CD4-positive, alpha-beta T cell (primary cell): ENCODE measurements around the gene RAB7A. TPM values are rescaled to one million over a fixed set of nuclear protein-coding genes. Genes with fewer than 3 reads are reported as not detected.

Experiments used
- ATAC-seq: fragments of 200-7000 bp; cut with Tn5 transposase; one replicate; pipeline ENCODE4 v1.10.0; 2022; ENCODE audit warnings: mild to moderate bottlenecking; ENCODE audit not compliant: poor library complexity
- CTCF ChIA-PET: fragments of 350-600 bp; sonication (Branson Sonifier 250); formaldehyde crosslinking; loops from one replicate; lab custom pipeline; 2021; ENCODE audit warnings: antibody characterized with exemption, inconsistent platforms; lab: Charles Lee
- POLR2A ChIA-PET: fragments of 350-600 bp; sonication (Branson Sonifier 250); formaldehyde crosslinking; loops from one replicate; lab custom pipeline; 2021; ENCODE audit warnings: antibody characterized with exemption, inconsistent platforms; lab: Charles Lee
- DNase-seq, 14 experiments: peaks; one replicate each; pipeline ENCODE4 v3.0.0-alpha.2; 2013 to 2020; ENCODE audit warnings: mixed read lengths in 2 of 14
- H3K27ac ChIP-seq, 2 donors: one replicate each; pipeline versions ENCODE4 v1.5.1 to v1.7.0; 2013; ENCODE audit warnings: low read length in 2 of 2, low read depth in 1 of 2, mild to moderate bottlenecking in 1 of 2
- H3K27me3 ChIP-seq, 2 experiments: 1 replicate in 1 of 2; 2 replicates in 1 of 2; pipeline versions ENCODE4 v1.6.1 to v1.7.0; 2013; ENCODE audit warnings: low read length in 2 of 2, control low read depth in 1 of 2, mild to moderate bottlenecking in 1 of 2, moderate library complexity in 1 of 2; ENCODE audit not compliant: insufficient read depth in 2 of 2, control insufficient read depth in 1 of 2
- H3K36me3 ChIP-seq: one replicate; pipeline ENCODE4 v1.6.1; 2013; ENCODE audit warnings: low read length, control low read depth; ENCODE audit not compliant: insufficient read depth
- H3K4me1 ChIP-seq: one replicate; pipeline ENCODE4 v1.6.1; 2013; ENCODE audit warnings: low read length, control low read depth; ENCODE audit not compliant: insufficient read depth
- H3K4me3 ChIP-seq: one replicate; pipeline ENCODE4 v1.5.1; 2013; ENCODE audit warnings: mild to moderate bottlenecking, low read length, moderate library complexity
- H3K9me3 ChIP-seq, 2 experiments: 1 replicate in 1 of 2; 2 replicates in 1 of 2; pipeline versions ENCODE4 v1.6.1 to v1.7.0; 2013; ENCODE audit warnings: low read length in 2 of 2, mild to moderate bottlenecking in 2 of 2, control low read depth in 1 of 2, moderate library complexity in 1 of 2; ENCODE audit not compliant: control insufficient read depth in 1 of 2, insufficient read depth in 1 of 2
- H3K27ac Mint-ChIP-seq: one replicate; pipeline ENCODE4 v1.8.0; 2020; ENCODE audit warnings: mixed read lengths
- H3K27me3 Mint-ChIP-seq: one replicate; pipeline ENCODE4 v1.8.0; 2021; ENCODE audit warnings: mixed read lengths
- H3K36me3 Mint-ChIP-seq: one replicate; pipeline ENCODE4 v1.8.0; 2021; ENCODE audit warnings: low read depth, mixed read lengths
- H3K4me1 Mint-ChIP-seq: one replicate; pipeline ENCODE4 v1.8.0; 2021; ENCODE audit warnings: low read depth, mixed read lengths
- H3K4me3 Mint-ChIP-seq: one replicate; pipeline ENCODE4 v1.8.0; 2020; ENCODE audit warnings: mild to moderate bottlenecking, mixed read lengths
- H3K9me3 Mint-ChIP-seq: one replicate; pipeline ENCODE4 v1.8.0; 2020; ENCODE audit warnings: mixed read lengths
- intact Hi-C, 2 experiments: fragments of 100-400 bp; cut with DNase I in 1 of 2; cut with micrococcal nuclease in 1 of 2; formaldehyde crosslinking; loops; one replicate each; pipeline versions ENCODE4 v1.15.1 to v1.9.0; 2023 to 2025; cut with DNase I, micrococcal nuclease
- total RNA-seq, 174 experiments: library from RNA in 2 of 174; stranded (reverse) in 2 of 174; gene quantifications; one replicate each; pipeline ENCODE4 v1.2.3 and lab custom pipeline; 2021 to 2026
- TF ChIP-seq, protein P1 (sequence below): fragments of 200-600 bp; IDR thresholded peaks from one replicate; pipeline ENCODE4 v1.8.0; 2022; ENCODE audit warnings: antibody characterized with exemption, mild to moderate bottlenecking

Gene RAB7A
- total RNA-seq, 2 experiments from 2014 or later: 113 to 121 TPM

DNA sequence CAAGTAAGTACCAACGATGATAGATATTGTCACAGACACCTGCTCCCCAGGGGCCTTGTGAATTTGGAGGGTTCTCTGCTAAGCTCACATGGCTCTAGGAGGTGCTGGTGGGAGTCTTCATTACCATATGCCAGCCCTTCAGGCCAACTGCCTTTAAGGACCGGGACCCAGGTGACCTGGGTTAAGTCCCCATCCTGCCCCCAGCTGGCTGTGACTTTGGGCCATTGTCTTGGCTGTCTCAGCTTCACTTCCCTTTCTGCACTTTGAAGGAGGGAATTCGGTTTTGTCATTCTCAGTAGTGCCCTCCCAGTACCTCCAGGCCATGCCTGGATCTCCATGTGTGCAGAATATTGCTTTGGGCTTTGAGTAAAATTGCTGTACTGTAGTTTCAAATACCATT lies 80.6 kb downstream of the RAB7A start:
- Histone ChIP-seq H3K9me3 (no peaks in the 10 kb centered on the region), H3K27me3 (no peaks in the 10 kb centered on the region), H3K4me1 (peaks cover 38% of the 10 kb centered on the region), H3K4me3 (no peak overlapping the region), H3K36me3 (peaks cover 53% of the 10 kb centered on the region), H3K27ac (peak overlapping the region; percentile 23 to 86)
- TF ChIP-seq, protein P1, sequence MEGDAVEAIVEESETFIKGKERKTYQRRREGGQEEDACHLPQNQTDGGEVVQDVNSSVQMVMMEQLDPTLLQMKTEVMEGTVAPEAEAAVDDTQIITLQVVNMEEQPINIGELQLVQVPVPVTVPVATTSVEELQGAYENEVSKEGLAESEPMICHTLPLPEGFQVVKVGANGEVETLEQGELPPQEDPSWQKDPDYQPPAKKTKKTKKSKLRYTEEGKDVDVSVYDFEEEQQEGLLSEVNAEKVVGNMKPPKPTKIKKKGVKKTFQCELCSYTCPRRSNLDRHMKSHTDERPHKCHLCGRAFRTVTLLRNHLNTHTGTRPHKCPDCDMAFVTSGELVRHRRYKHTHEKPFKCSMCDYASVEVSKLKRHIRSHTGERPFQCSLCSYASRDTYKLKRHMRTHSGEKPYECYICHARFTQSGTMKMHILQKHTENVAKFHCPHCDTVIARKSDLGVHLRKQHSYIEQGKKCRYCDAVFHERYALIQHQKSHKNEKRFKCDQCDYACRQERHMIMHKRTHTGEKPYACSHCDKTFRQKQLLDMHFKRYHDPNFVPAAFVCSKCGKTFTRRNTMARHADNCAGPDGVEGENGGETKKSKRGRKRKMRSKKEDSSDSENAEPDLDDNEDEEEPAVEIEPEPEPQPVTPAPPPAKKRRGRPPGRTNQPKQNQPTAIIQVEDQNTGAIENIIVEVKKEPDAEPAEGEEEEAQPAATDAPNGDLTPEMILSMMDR: no peak
- H3K4me3 Mint-ChIP-seq: no peak overlapping the region
- DNase-seq (peak in 1 of 14 experiments; percentile 31), ATAC-seq (no peak)
- no peaks in the 10 kb centered on the region for H3K9me3 Mint-ChIP-seq
- ChIA-PET CTCF (interaction anchor here (1.1 kb wide), 1 partner anchor 12 kb away, joined by 3 read pairs; no protein-coding TSS in a partner anchor), POLR2A (interaction anchor here (0.8 to 1.5 kb wide), 2 partner anchors 126 to 189 kb away, joined by 3 to 4 read pairs; no protein-coding TSS in a partner anchor)
- H3K27ac Mint-ChIP-seq: peak overlapping the region; percentile 96
- peaks cover 57% of the 10 kb centered on the region for H3K4me1 Mint-ChIP-seq
- H3K36me3 Mint-ChIP-seq: peaks cover 70% of the 10 kb centered on the region
- intact Hi-C loops: no loop called here
- no peaks in the 10 kb centered on the region for H3K27me3 Mint-ChIP-seq

DNA sequence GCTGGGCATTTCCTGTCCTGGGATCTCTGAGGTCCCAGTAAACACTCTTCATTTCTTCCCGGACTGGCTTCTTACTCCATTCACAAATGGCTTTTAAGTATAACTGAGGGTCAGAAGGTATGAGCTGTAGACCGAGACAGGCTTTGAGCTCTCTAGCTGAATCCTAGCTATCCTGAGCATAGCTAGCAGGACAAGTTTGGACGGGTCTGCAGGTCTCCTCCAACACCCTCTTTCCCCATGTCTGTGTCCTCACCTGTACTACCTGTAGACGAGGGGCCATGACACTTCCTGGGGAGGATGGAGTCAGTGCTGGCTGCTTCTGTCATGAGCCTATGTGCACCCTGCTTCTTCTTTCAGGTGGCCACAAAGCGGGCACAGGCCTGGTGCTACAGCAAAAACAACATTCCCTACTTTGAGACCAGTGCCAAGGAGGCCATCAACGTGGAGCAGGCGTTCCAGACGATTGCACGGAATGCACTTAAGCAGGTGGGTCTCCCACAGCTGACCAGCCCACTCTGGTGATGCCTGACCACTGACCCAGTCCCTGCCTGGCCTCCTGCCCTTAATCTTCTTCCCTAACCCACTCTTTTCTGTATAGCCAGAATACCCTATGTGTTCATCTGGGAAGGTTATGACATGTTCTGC lies 81.3 kb downstream of the RAB7A start:
- POLR2A ChIA-PET: interaction anchor here (1.1 to 1.5 kb wide), 2 partner anchors 20 to 127 kb away, joined by 3 to 4 read pairs; no protein-coding TSS in a partner anchor
- Histone ChIP-seq H3K36me3 (peaks cover 56% of the 10 kb centered on the region), H3K4me3 (no peak overlapping the region), H3K9me3 (no peaks in the 10 kb centered on the region), H3K27me3 (no peaks in the 10 kb centered on the region), H3K4me1 (peaks cover 35% of the 10 kb centered on the region), H3K27ac (peak overlapping the region in 1 of 2 donors; percentile 86)
- peak overlapping the region; percentile 96 for H3K27ac Mint-ChIP-seq
- TF ChIP-seq, protein P1: no peak
- intact Hi-C loops: no loop called here
- H3K9me3 Mint-ChIP-seq: no peaks in the 10 kb centered on the region
- ATAC-seq (no peak), DNase-seq (no peak)
- peaks cover 71% of the 10 kb centered on the region for H3K36me3 Mint-ChIP-seq
- H3K4me1 Mint-ChIP-seq: peaks cover 50% of the 10 kb centered on the region
- CTCF ChIA-PET: interaction anchor here (1.1 kb wide), 1 partner anchor 12 kb away, joined by 3 read pairs; no protein-coding TSS in a partner anchor
- H3K27me3 Mint-ChIP-seq: no peaks in the 10 kb centered on the region
- H3K4me3 Mint-ChIP-seq: no peak overlapping the region

DNA sequence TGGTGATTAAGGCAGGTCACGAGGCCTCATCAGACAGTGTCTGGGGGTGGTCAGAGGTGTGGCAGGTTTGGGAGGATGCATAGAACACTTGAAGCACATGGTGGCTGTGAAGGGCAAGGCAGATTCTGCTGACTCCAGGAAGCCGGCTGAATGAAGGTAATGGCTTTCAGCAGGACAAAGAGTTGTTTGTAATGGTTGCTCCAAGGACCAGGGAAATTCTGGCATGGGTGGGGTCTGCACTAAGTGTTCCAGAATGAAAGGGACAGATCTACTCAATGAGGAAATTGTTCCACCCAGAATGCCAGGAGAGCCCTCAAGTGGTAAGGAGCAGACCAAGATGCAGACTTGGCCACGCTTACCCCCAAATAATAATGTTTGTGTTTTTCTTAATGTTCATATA lies 82.7 kb downstream of the RAB7A start:
- ChIA-PET POLR2A (no interaction called here), CTCF (no interaction called here)
- H3K36me3 Mint-ChIP-seq: peaks cover 84% of the 10 kb centered on the region
- no peak for ATAC-seq
- intact Hi-C loops: no loop called here
- H3K27me3 ChIP-seq: no peaks in the 10 kb centered on the region
- no peak overlapping the region for H3K4me3 Mint-ChIP-seq
- TF ChIP-seq, protein P1: no peak
- H3K36me3 ChIP-seq: peaks cover 69% of the 10 kb centered on the region
- peaks cover 26% of the 10 kb centered on the region for H3K4me1 ChIP-seq
- H3K27ac ChIP-seq: no peak overlapping the region
- H3K27me3 Mint-ChIP-seq: no peaks in the 10 kb centered on the region
- no peaks in the 10 kb centered on the region for H3K9me3 Mint-ChIP-seq
- H3K4me3 ChIP-seq: no peak overlapping the region
- H3K27ac Mint-ChIP-seq: peak overlapping the region; percentile 96
- H3K4me1 Mint-ChIP-seq: peaks cover 42% of the 10 kb centered on the region
- H3K9me3 ChIP-seq: no peaks in the 10 kb centered on the region
- no peak for DNase-seq
